ENCODE results near the gene INSM1.

DNA sequence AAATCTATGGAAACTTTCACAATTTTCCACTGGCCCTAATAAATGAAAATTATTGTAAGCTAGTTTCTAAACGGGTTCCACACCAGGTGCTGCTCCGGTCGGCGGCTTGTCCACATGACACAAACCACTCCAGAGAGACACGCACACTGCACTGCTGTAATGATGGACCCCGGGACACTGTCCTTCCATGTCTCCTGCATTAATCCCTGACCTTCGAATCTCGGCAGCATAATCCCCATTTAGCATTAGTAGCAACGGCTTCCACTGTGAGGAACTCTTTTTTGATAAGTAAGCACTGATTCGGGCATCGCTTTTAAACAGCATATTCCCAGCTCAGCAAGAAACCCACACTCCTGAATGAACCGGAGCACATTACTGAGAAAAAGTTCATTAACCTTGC is 43.5 kb downstream of the INSM1 start:
- TF ChIP-seq JUND (IDR thresholded peaks at IDR 0.05) = no peak
- TF ChIP-seq, protein P1, sequence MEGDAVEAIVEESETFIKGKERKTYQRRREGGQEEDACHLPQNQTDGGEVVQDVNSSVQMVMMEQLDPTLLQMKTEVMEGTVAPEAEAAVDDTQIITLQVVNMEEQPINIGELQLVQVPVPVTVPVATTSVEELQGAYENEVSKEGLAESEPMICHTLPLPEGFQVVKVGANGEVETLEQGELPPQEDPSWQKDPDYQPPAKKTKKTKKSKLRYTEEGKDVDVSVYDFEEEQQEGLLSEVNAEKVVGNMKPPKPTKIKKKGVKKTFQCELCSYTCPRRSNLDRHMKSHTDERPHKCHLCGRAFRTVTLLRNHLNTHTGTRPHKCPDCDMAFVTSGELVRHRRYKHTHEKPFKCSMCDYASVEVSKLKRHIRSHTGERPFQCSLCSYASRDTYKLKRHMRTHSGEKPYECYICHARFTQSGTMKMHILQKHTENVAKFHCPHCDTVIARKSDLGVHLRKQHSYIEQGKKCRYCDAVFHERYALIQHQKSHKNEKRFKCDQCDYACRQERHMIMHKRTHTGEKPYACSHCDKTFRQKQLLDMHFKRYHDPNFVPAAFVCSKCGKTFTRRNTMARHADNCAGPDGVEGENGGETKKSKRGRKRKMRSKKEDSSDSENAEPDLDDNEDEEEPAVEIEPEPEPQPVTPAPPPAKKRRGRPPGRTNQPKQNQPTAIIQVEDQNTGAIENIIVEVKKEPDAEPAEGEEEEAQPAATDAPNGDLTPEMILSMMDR (IDR thresholded peaks at IDR 0.05 in 2 of 3, conservative IDR thresholded peaks at IDR 0.05 in 1 of 3; ENCODE audit: borderline replicate concordance in 1 of 3, insufficient read depth in 1 of 3, low read depth in 2 of 3, low read length in 2 of 3) = no peak
